Astrocyte of the spinal cord (primary cell): ENCODE data around the gene CPA5.

Source experiments
- DNase-seq: peaks from one replicate; pipeline ENCODE4 v3.0.0; 2011; ENCODE audit warnings: low read depth, low spot score
- H3K4me3 ChIP-seq: 2 replicates; pipeline ENCODE4 v1.5.1; 2011; ENCODE audit warnings: low read depth, mild to moderate bottlenecking, low read length, moderate library complexity
- CTCF ChIP-seq: IDR thresholded peaks from 2 replicates; pipeline ENCODE4 v1.5.1; 2012; ENCODE audit warnings: low read depth, mild to moderate bottlenecking, low read length, inconsistent platforms
- in situ Hi-C: cut with HindIII; loops from 2 replicates; pipeline ENCODE4 v1.10.0; 2017; ENCODE audit warnings: low sequenced_read_pairs

Gene CPA5

GRCh38 chr7:130344271-130344866 lies at the start of gene CPA5:
CPA5 (plus strand) TSS chr7:130344816; CDS start chr7:130346486, 1,670 bp downstream.
- H3K4me3 ChIP-seq: peak within 1 kb of the TSS; percentile 1
- DNase-seq: no peak
- TF ChIP-seq CTCF: no peak
- in situ Hi-C loops: no loop called here

GRCh38 chr7:130296221-130296951 lies 48.2 kb upstream of the CPA5 start:
- no peak for TF ChIP-seq CTCF
- H3K4me3 ChIP-seq: no peak overlapping the region
- DNase-seq: no peak
- in situ Hi-C loops: no loop called here

GRCh38 chr7:130297628-130298543 lies 46.7 kb upstream of the CPA5 start:
- no peak overlapping the region for H3K4me3 ChIP-seq
- TF ChIP-seq CTCF: no peak
- in situ Hi-C loops: no loop called here
- no peak for DNase-seq

- no peak for TF ChIP-seq CTCF
- no peak for DNase-seq
- in situ Hi-C loops: no loop called here
- H3K4me3 ChIP-seq: no peak overlapping the region
These were observed 45.9 kb upstream of the CPA5 start for GRCh38 chr7:130298544-130299326.

GRCh38 chr7:130299866-130300265 lies 44.8 kb upstream of the CPA5 start:
- H3K4me3 ChIP-seq: no peak overlapping the region

More at GRCh38 chr7:130299866-130300265, 44.8 kb upstream of the CPA5 start:
- in situ Hi-C loops: no loop called here
- no peak for DNase-seq
- TF ChIP-seq CTCF: no peak
